B cell (primary cell): ENCODE results near the gene TFAP2E. TPM values are rescaled to one million over a fixed set of nuclear protein-coding genes. Genes with fewer than 3 reads are reported as not detected.

ENCODE experiments used
- ATAC-seq: fragments of 200-7000 bp; cut with Tn5 transposase; one replicate; pipeline ENCODE4 v1.10.0; 2021; ENCODE audit warnings: low read depth, mild to moderate bottlenecking, moderate number of reproducible peaks, moderate library complexity
- CTCF ChIA-PET: fragments of 350-600 bp; sonication (Branson Sonifier 250); formaldehyde crosslinking; loops from one replicate; lab custom pipeline; 2021; ENCODE audit warnings: antibody characterized with exemption, inconsistent platforms; lab: Charles Lee
- POLR2A ChIA-PET: fragments of 350-600 bp; sonication (Branson Sonifier 250); formaldehyde crosslinking; loops from one replicate; lab custom pipeline; 2021; ENCODE audit warnings: antibody characterized with exemption; lab: Charles Lee
- DNase-seq: peaks from one replicate; pipeline ENCODE4 v3.0.0; 2013
- H2AFZ ChIP-seq: 2 replicates; pipeline ENCODE4 v1.6.1; 2012; ENCODE audit warnings: mild to moderate bottlenecking, low read depth, low read length; ENCODE audit not compliant: insufficient read depth, poor library complexity, severe bottlenecking
- H3K27ac ChIP-seq, 2 donors: 1 replicate in 1 of 2; 2 replicates in 1 of 2; pipeline ENCODE4 v1.5.1; 2012 to 2013; ENCODE audit warnings: low read length in 2 of 2, mild to moderate bottlenecking in 2 of 2, moderate library complexity in 1 of 2
- H3K27me3 ChIP-seq, 4 experiments: fragments of 200-600 bp in 1 of 4; sonication (generic) in 1 of 4; replicated peaks in 1 of 4; 1 replicate in 2 of 4; 2 replicates in 2 of 4; pipeline versions ENCODE4 v1.6.1 to v1.7.0; 2013 to 2016; ENCODE audit warnings: low read length in 3 of 4, mild to moderate bottlenecking in 2 of 4, mixed read lengths in 1 of 4, moderate library complexity in 1 of 4; ENCODE audit not compliant: insufficient read depth in 4 of 4, control insufficient read depth in 3 of 4; ENCODE audit errors: control extremely low read depth in 1 of 4
- H3K36me3 ChIP-seq, 2 experiments: replicated peaks in 1 of 2; 1 replicate in 1 of 2; 2 replicates in 1 of 2; pipeline versions ENCODE4 v1.6.1 to v1.7.1; 2013; ENCODE audit warnings: low read length in 1 of 2; ENCODE audit not compliant: insufficient read depth in 2 of 2, control insufficient read depth in 1 of 2; ENCODE audit errors: control extremely low read depth in 1 of 2, extremely low read depth in 1 of 2
- H3K4me1 ChIP-seq, 2 donors: fragments of 200-600 bp in 1 of 2; sonication (generic) in 1 of 2; 1 replicate in 1 of 2; 2 replicates in 1 of 2; pipeline versions ENCODE4 v1.5.1 to v1.6.1; 2013 to 2017; ENCODE audit warnings: low read length in 2 of 2; ENCODE audit not compliant: control insufficient read depth in 2 of 2, insufficient read depth in 2 of 2
- H3K4me2 ChIP-seq: replicated peaks from 2 replicates; pipeline ENCODE3; 2012; ENCODE audit warnings: mild to moderate bottlenecking, low read depth, low read length; ENCODE audit not compliant: poor library complexity, severe bottlenecking
- H3K4me3 ChIP-seq, 5 experiments: fragments of 200-600 bp in 1 of 5; sonication (generic) in 1 of 5; 1 replicate in 3 of 5; 2 replicates in 2 of 5; pipeline versions ENCODE4 v1.5.1 to v1.7.0; 2011 to 2016; ENCODE audit warnings: low read length in 4 of 5, mild to moderate bottlenecking in 4 of 5, low read depth in 2 of 5, control low read depth in 1 of 5, moderate library complexity in 1 of 5; ENCODE audit not compliant: insufficient read depth in 1 of 5; ENCODE audit errors: control extremely low read depth in 1 of 5, extremely low read depth in 1 of 5
- H3K79me2 ChIP-seq: fragments of 200-600 bp; sonication (generic); one replicate; pipeline ENCODE4 v1.6.0; 2016; ENCODE audit warnings: low read length; ENCODE audit not compliant: control insufficient read depth, insufficient read depth
- H3K9ac ChIP-seq: fragments of 200-600 bp; sonication (generic); 2 replicates; pipeline ENCODE4 v1.6.1; 2017; ENCODE audit warnings: mild to moderate bottlenecking, low read length, moderate library complexity
- H3K9me3 ChIP-seq, 3 donors: one replicate each; pipeline versions ENCODE4 v1.6.1 to v1.7.1; 2013; ENCODE audit warnings: low read length in 2 of 3; ENCODE audit not compliant: control insufficient read depth in 2 of 3, insufficient read depth in 1 of 3; ENCODE audit errors: control extremely low read depth in 1 of 3
- H4K20me1 ChIP-seq: 2 replicates; pipeline ENCODE4 v1.6.0; 2012; ENCODE audit warnings: mild to moderate bottlenecking, low read length; ENCODE audit not compliant: insufficient read depth, control insufficient read depth, poor library complexity, severe bottlenecking
- H3K27ac Mint-ChIP-seq: one replicate; pipeline ENCODE4 v1.8.0; 2021; ENCODE audit warnings: mixed read lengths
- H3K27me3 Mint-ChIP-seq: one replicate; pipeline ENCODE4 v1.8.0; 2021; ENCODE audit warnings: mixed read lengths
- H3K4me1 Mint-ChIP-seq: one replicate; pipeline ENCODE4 v1.8.0; 2021; ENCODE audit warnings: mixed read lengths
- H3K4me3 Mint-ChIP-seq: one replicate; pipeline ENCODE4 v1.8.0; 2021; ENCODE audit warnings: mixed read lengths
- H3K9me3 Mint-ChIP-seq: one replicate; pipeline ENCODE4 v1.8.0; 2022; ENCODE audit warnings: mixed read lengths; ENCODE audit not compliant: insufficient read depth
- CTCF ChIP-seq: fragments of 200-600 bp; IDR thresholded peaks from one replicate; pipeline ENCODE4 v1.8.0; 2022; ENCODE audit warnings: antibody characterized with exemption, mild to moderate bottlenecking
- EZH2 ChIP-seq: IDR thresholded peaks from 2 replicates; pipeline ENCODE4 v1.6.1; 2012; ENCODE audit warnings: borderline replicate concordance, low read depth, mild to moderate bottlenecking, moderate library complexity, low read length; ENCODE audit not compliant: insufficient read depth, poor library complexity, severe bottlenecking
- whole genome bisulfite sequencing: methylation state at CpG from one replicate; pipeline ENCODE4 v1.1.5; 2013; ENCODE audit warnings: missing lambda C conversion rate; ENCODE audit not compliant: insufficient coverage; 5-methylcytosine and 5-hydroxymethylcytosine counted together
- intact Hi-C: fragments of 100-400 bp; cut with micrococcal nuclease; formaldehyde crosslinking; loops from one replicate; pipeline ENCODE4 v1.10.0; 2022
- polyA plus RNA-seq: library from polyadenylated mRNA; depleted of rRNA; stranded (reverse); fragments of >200 nt; gene quantifications from 2 replicates; pipeline ENCODE4 v1.2.3, GENCODE V29; 2012
- total RNA-seq, 2 donors: library from RNA; stranded (reverse); fragments of 120-200 nt in 1 of 2; gene quantifications; 1 replicate in 1 of 2; 2 replicates in 1 of 2; pipeline versions ENCODE4 v1.2.3 to v1.2.4, GENCODE V29; 2013 to 2022

The TFAP2E gene
- total and polyA plus RNA-seq, 2 donors (not counting 1 experiment from before 2014, with no cell fraction given) = 2.3 to 4.5 TPM

DNA sequence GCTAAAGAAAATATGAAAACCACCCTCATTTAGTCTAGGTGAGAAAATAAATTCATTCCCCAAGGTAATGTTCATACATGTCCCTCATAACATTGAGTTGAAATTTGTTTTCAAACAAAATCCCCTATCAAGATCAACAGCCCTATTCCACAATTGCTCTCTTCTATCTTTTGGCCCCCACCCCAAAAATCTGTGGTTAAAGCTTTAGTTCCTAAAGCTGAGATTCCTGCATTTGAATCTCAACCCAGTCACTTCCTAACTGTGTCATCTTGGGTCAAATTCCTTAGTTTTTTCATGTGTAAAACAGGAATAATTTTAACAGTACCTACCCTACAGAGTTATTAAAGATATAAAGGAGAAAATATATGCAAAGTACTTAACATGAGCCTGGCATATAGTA lies 37.9 kb upstream of the TFAP2E start:
- H3K9me3 Mint-ChIP-seq = peaks cover 6% of the 10 kb centered on the region
- CTCF ChIA-PET = interaction anchor here (1.1 kb wide), 1 partner anchor 85 kb away, joined by 3 read pairs; no protein-coding TSS in a partner anchor
- Histone ChIP-seq H3K4me1 (peaks cover 14 to 15% of the 10 kb centered on the region in 2 donors), H3K27ac (no peak overlapping the region), H3K9ac (no peak overlapping the region), H3K4me2 (no peak overlapping the region), H3K79me2 (peaks cover 67% of the 10 kb centered on the region), H2AFZ (no peak overlapping the region), H3K9me3 (peaks cover 0 to 8% (median 6%) of the 10 kb centered on the region in 3 donors), H3K4me3 (no peak overlapping the region), H3K27me3 (no peaks in the 10 kb centered on the region), H3K36me3 (peaks cover 3 to 11% of the 10 kb centered on the region in 2 experiments), H4K20me1 (peaks cover 16% of the 10 kb centered on the region)
- H3K27ac Mint-ChIP-seq = peak overlapping the region; percentile 12
- POLR2A ChIA-PET = no interaction called here
- no peaks in the 10 kb centered on the region for H3K27me3 Mint-ChIP-seq
- H3K4me1 Mint-ChIP-seq = peaks cover 27% of the 10 kb centered on the region
- H3K4me3 Mint-ChIP-seq = no peak overlapping the region
- intact Hi-C loops = no loop called here
- no peak for ATAC-seq
- no peak for DNase-seq
- TF ChIP-seq CTCF (no peak), EZH2 (no peak)

DNA sequence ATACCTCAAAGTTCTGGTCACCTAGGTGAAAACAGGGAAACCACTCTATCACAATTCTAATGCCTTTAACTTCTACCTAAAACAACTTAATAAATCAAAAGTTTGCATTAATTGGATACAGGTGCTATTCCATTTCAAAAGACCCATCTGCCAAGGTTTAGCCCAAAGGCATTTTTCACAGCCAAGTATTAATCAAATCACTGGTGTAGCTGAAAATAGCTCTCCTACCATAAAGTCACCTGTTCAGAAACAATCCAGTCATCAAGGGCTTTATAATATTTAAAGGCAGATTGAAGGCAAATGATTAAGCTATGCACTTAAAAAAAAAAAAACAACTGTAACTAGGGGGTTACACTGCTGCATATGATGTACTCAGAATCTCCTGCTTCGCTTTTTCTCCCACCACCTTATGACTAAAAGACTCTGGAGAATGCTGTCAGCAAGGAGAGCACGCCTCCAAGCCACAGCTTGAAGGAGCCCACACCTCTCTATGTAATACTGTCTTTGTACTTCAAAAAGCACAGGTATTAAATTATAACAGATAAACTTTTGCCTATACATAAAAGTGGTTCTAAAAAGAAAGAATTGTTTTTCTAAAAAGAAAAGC lies 36.5 kb upstream of the TFAP2E start:
- H3K4me1 Mint-ChIP-seq = peaks cover 29% of the 10 kb centered on the region
- no peak for ATAC-seq
- no peaks in the 10 kb centered on the region for H3K9me3 Mint-ChIP-seq
- no peaks in the 10 kb centered on the region for H3K27me3 ChIP-seq
- H3K4me1 ChIP-seq = peaks cover 14 to 18% of the 10 kb centered on the region in 2 donors
- intact Hi-C loops = no loop called here
- no peak overlapping the region for H2AFZ ChIP-seq
- H3K27me3 Mint-ChIP-seq = no peaks in the 10 kb centered on the region
- peaks cover 65% of the 10 kb centered on the region for H3K79me2 ChIP-seq
- WGBS = no CpG with 5 or more reads among the region's 2 CpGs
- H3K4me2 ChIP-seq = no peak overlapping the region
- H3K36me3 ChIP-seq = peaks cover 2 to 3% of the 10 kb centered on the region in 2 experiments
- H3K9ac ChIP-seq = no peak overlapping the region
- no peak overlapping the region for H3K27ac Mint-ChIP-seq
- DNase-seq = no peak
- ChIA-PET POLR2A (no interaction called here), CTCF (no interaction called here)
- no peak overlapping the region for H3K4me3 ChIP-seq
- no peak overlapping the region for H3K27ac ChIP-seq
- TF ChIP-seq EZH2 (no peak), CTCF (no peak)
- H4K20me1 ChIP-seq = peaks cover 8% of the 10 kb centered on the region
- no peak overlapping the region for H3K4me3 Mint-ChIP-seq
- H3K9me3 ChIP-seq = no peaks in the 10 kb centered on the region
